CD4-positive, alpha-beta memory T cell (primary cell): Measurements from ENCODE around the gene ZNF317. TPM values are rescaled to one million over a fixed set of nuclear protein-coding genes. Genes with fewer than 3 reads are reported as not detected.

Experiments
- CTCF ChIA-PET: fragments of 350-600 bp; sonication (Branson Sonifier 250); formaldehyde crosslinking; loops from one replicate; lab custom pipeline; 2021; ENCODE audit warnings: inconsistent platforms; ENCODE audit not compliant: partially characterized antibody; lab: Charles Lee
- POLR2A ChIA-PET: fragments of 350-600 bp; sonication (Branson Sonifier 250); formaldehyde crosslinking; loops from one replicate; lab custom pipeline; 2021; ENCODE audit not compliant: partially characterized antibody; lab: Charles Lee
- DNase-seq, 5 donors: peaks; one replicate each; pipeline versions ENCODE4 v3.0.0 to v3.0.0-alpha.2; 2020 to 2022; ENCODE audit warnings: mixed read lengths in 1 of 5
- H3K27ac ChIP-seq: one replicate; pipeline ENCODE4 v1.7.0; 2013; ENCODE audit warnings: low read depth, low read length
- H3K27me3 ChIP-seq: 2 replicates; pipeline ENCODE4 v1.7.0; 2013; ENCODE audit warnings: mild to moderate bottlenecking, low read length, moderate library complexity; ENCODE audit not compliant: insufficient read depth
- H3K36me3 ChIP-seq: 2 replicates; pipeline ENCODE4 v1.7.0; 2013; ENCODE audit warnings: mild to moderate bottlenecking, low read length, moderate library complexity; ENCODE audit not compliant: insufficient read depth
- H3K4me1 ChIP-seq: 2 replicates; pipeline ENCODE4 v1.7.0; 2013; ENCODE audit warnings: mild to moderate bottlenecking, low read length, moderate library complexity; ENCODE audit not compliant: insufficient read depth
- H3K4me3 ChIP-seq, 2 donors: one replicate each; pipeline ENCODE4 v1.7.0; 2013; ENCODE audit warnings: low read length in 2 of 2, mild to moderate bottlenecking in 1 of 2
- H3K9me3 ChIP-seq, 2 donors: one replicate each; pipeline ENCODE4 v1.7.0; 2013; ENCODE audit warnings: low read length in 2 of 2, control low read depth in 1 of 2; ENCODE audit not compliant: control insufficient read depth in 1 of 2
- H3K27ac Mint-ChIP-seq, 7 donors: one replicate each; pipeline ENCODE4 v1.8.0; 2020 to 2021; ENCODE audit warnings: mixed read lengths in 7 of 7, mild to moderate bottlenecking in 6 of 7, inconsistent platforms in 3 of 7, moderate library complexity in 3 of 7
- H3K27me3 Mint-ChIP-seq, 2 donors: one replicate each; pipeline ENCODE4 v1.8.0; 2020 to 2021; ENCODE audit warnings: mixed read lengths in 2 of 2
- H3K36me3 Mint-ChIP-seq, 2 donors: one replicate each; pipeline ENCODE4 v1.8.0; 2020 to 2021; ENCODE audit warnings: mixed read lengths in 2 of 2, inconsistent platforms in 1 of 2, mild to moderate bottlenecking in 1 of 2
- H3K4me1 Mint-ChIP-seq, 4 donors: one replicate each; pipeline ENCODE4 v1.8.0; 2020 to 2021; ENCODE audit warnings: mixed read lengths in 4 of 4, mild to moderate bottlenecking in 1 of 4
- H3K4me3 Mint-ChIP-seq, 8 donors: one replicate each; pipeline ENCODE4 v1.8.0; 2020 to 2021; ENCODE audit warnings: mixed read lengths in 8 of 8, mild to moderate bottlenecking in 7 of 8, moderate library complexity in 6 of 8, inconsistent platforms in 3 of 8
- H3K9me3 Mint-ChIP-seq, 8 donors: one replicate each; pipeline ENCODE4 v1.8.0; 2020 to 2021; ENCODE audit warnings: mixed read lengths in 8 of 8, mild to moderate bottlenecking in 5 of 8, inconsistent platforms in 3 of 8, moderate library complexity in 1 of 8
- intact Hi-C: fragments of 100-400 bp; cut with micrococcal nuclease; formaldehyde crosslinking; loops from one replicate; pipeline ENCODE4 v1.15.1; 2023
- polyA plus RNA-seq, 2 donors: library from polyadenylated mRNA; unstranded; fragments of 300-500 nt; fragmentation: Illumina TruSeq; gene quantifications; one replicate each; pipeline ENCODE4 v1.2.3, GENCODE V29; 2021
- total RNA-seq, 2 experiments: library from RNA; stranded (reverse); gene quantifications; one replicate each; pipeline ENCODE4 v1.2.3, GENCODE V29; 2021

The ZNF317 gene
- total and polyA plus RNA-seq, 4 experiments from 2014 or later, result 25.1 to 52.4 (median 50.8) TPM

GRCh38 chr19:9166846-9167245 is 26.6 kb downstream of the ZNF317 start:
- Mint-ChIP-seq H3K9me3 (peaks cover 0 to 7% (median 3%) of the 10 kb centered on the region in 8 donors), H3K4me3 (no peak overlapping the region), H3K27ac (no peak overlapping the region), H3K4me1 (peaks cover 0 to 2% (median 0%) of the 10 kb centered on the region in 4 donors), H3K36me3 (peaks cover 39 to 47% of the 10 kb centered on the region in 2 donors), H3K27me3 (no peaks in the 10 kb centered on the region)
- Histone ChIP-seq H3K27me3 (no peaks in the 10 kb centered on the region), H3K27ac (no peak overlapping the region), H3K36me3 (peaks cover 13% of the 10 kb centered on the region), H3K4me1 (no peaks in the 10 kb centered on the region), H3K4me3 (no peak overlapping the region), H3K9me3 (no peaks in the 10 kb centered on the region)
- no peak for DNase-seq
- ChIA-PET POLR2A (no interaction called here), CTCF (no interaction called here)
- intact Hi-C loops, result no loop called here

GRCh38 chr19:9171393-9171991 is 31.3 kb downstream of the ZNF317 start:
- intact Hi-C loops, result no loop called here
- Mint-ChIP-seq H3K9me3 (peaks cover 0 to 5% (median under 1%) of the 10 kb centered on the region in 8 donors), H3K4me1 (peaks cover 0 to 2% (median 0%) of the 10 kb centered on the region in 4 donors), H3K36me3 (peaks cover 8 to 9% of the 10 kb centered on the region in 2 donors), H3K4me3 (no peak overlapping the region), H3K27me3 (no peaks in the 10 kb centered on the region), H3K27ac (no peak overlapping the region)
- no peaks in the 10 kb centered on the region for H3K27me3 ChIP-seq
- no peaks in the 10 kb centered on the region for H3K36me3 ChIP-seq
- no peaks in the 10 kb centered on the region for H3K9me3 ChIP-seq
- no peaks in the 10 kb centered on the region for H3K4me1 ChIP-seq
- H3K27ac ChIP-seq, result no peak overlapping the region
- ChIA-PET CTCF (no interaction called here), POLR2A (no interaction called here)
- H3K4me3 ChIP-seq, result no peak overlapping the region
- DNase-seq, result no peak

GRCh38 chr19:9175326-9175725 is 35.1 kb downstream of the ZNF317 start:
- CTCF ChIA-PET, result no interaction called here
- peaks cover 0 to 7% (median 0%) of the 10 kb centered on the region in 8 donors for H3K9me3 Mint-ChIP-seq

GRCh38 chr19:9178901-9179300 is 38.7 kb downstream of the ZNF317 start, which contains the start of gene OR7D2:
TSS of gene OR7D2 (plus strand) at chr19:9178979. CDS start at chr19:9185782, 6,803 bp downstream.
- peaks cover 0 to 4% of the 10 kb centered on the region in 2 donors for H3K27me3 Mint-ChIP-seq
- H3K9me3 ChIP-seq, result no peaks in the 10 kb centered on the region
- H3K27ac ChIP-seq, result no peak within 1 kb of the TSS
- H3K4me1 Mint-ChIP-seq, result no peaks in the 10 kb centered on the region
- no peaks in the 10 kb centered on the region for H3K27me3 ChIP-seq
- no peaks in the 10 kb centered on the region for H3K36me3 Mint-ChIP-seq
- H3K4me3 Mint-ChIP-seq, result no peak within 1 kb of the TSS
- H3K4me3 ChIP-seq, result no peak within 1 kb of the TSS
- ChIA-PET POLR2A (no interaction called here), CTCF (no interaction called here)
- peaks cover 0 to 4% (median 0%) of the 10 kb centered on the region in 8 donors for H3K9me3 Mint-ChIP-seq
- DNase-seq, result no peak
- no peaks in the 10 kb centered on the region for H3K4me1 ChIP-seq
- no peaks in the 10 kb centered on the region for H3K36me3 ChIP-seq
- no peak within 1 kb of the TSS for H3K27ac Mint-ChIP-seq
- intact Hi-C loops, result no loop called here

More at GRCh38 chr19:9175326-9175725, 35.1 kb downstream of the ZNF317 start:
- no peaks in the 10 kb centered on the region for H3K36me3 ChIP-seq
- no peak overlapping the region for H3K4me3 ChIP-seq
- Mint-ChIP-seq H3K27ac (no peak overlapping the region), H3K36me3 (no peaks in the 10 kb centered on the region), H3K4me1 (no peaks in the 10 kb centered on the region), H3K27me3 (peaks cover 0 to 4% of the 10 kb centered on the region in 2 donors), H3K4me3 (no peak overlapping the region)
- H3K9me3 ChIP-seq, result no peaks in the 10 kb centered on the region
- no peaks in the 10 kb centered on the region for H3K27me3 ChIP-seq
- H3K4me1 ChIP-seq, result no peaks in the 10 kb centered on the region
- H3K27ac ChIP-seq, result no peak overlapping the region
- intact Hi-C loops, result no loop called here
- DNase-seq, result no peak
- POLR2A ChIA-PET, result no interaction called here

- POLR2A ChIA-PET, result no interaction called here
- Histone ChIP-seq H3K36me3 (no peaks in the 10 kb centered on the region), H3K9me3 (no peaks in the 10 kb centered on the region), H3K4me1 (no peaks in the 10 kb centered on the region), H3K27me3 (no peaks in the 10 kb centered on the region), H3K4me3 (no peak overlapping the region), H3K27ac (no peak overlapping the region)
- Mint-ChIP-seq H3K27ac (no peak overlapping the region), H3K9me3 (peaks cover 2 to 8% (median 6%) of the 10 kb centered on the region in 8 donors), H3K4me3 (no peak overlapping the region), H3K36me3 (no peaks in the 10 kb centered on the region), H3K4me1 (no peaks in the 10 kb centered on the region), H3K27me3 (peaks cover 0 to 5% of the 10 kb centered on the region in 2 donors)
- CTCF ChIA-PET, result no interaction called here
- no peak for DNase-seq
- intact Hi-C loops, result no loop called here
These were observed 42.8 kb downstream of the ZNF317 start for GRCh38 chr19:9183000-9183399.

GRCh38 chr19:9187191-9187590 is 47.0 kb downstream of the ZNF317 start:
- H3K4me3 Mint-ChIP-seq, result no peak overlapping the region
- H3K27ac ChIP-seq, result no peak overlapping the region
- H3K4me1 ChIP-seq, result no peaks in the 10 kb centered on the region
- no peaks in the 10 kb centered on the region for H3K36me3 ChIP-seq
- POLR2A ChIA-PET, result no interaction called here
- H3K4me3 ChIP-seq, result no peak overlapping the region
- H3K4me1 Mint-ChIP-seq, result no peaks in the 10 kb centered on the region
- H3K27me3 Mint-ChIP-seq, result peaks cover 5 to 21% of the 10 kb centered on the region in 2 donors
- H3K36me3 Mint-ChIP-seq, result peaks cover 0 to 3% of the 10 kb centered on the region in 2 donors
- no peak overlapping the region for H3K27ac Mint-ChIP-seq
- H3K27me3 ChIP-seq, result no peaks in the 10 kb centered on the region
- CTCF ChIA-PET, result no interaction called here
- H3K9me3 Mint-ChIP-seq, result peaks cover 2 to 26% (median 15%) of the 10 kb centered on the region in 8 donors
- DNase-seq, result no peak
- intact Hi-C loops, result no loop called here
- H3K9me3 ChIP-seq, result no peaks in the 10 kb centered on the region

- Mint-ChIP-seq H3K4me3 (no peak overlapping the region), H3K9me3 (peaks cover 2 to 26% (median 15%) of the 10 kb centered on the region in 8 donors), H3K36me3 (peaks cover 0 to 3% of the 10 kb centered on the region in 2 donors), H3K27ac (no peak overlapping the region), H3K4me1 (no peaks in the 10 kb centered on the region), H3K27me3 (peaks cover 10 to 21% of the 10 kb centered on the region in 2 donors)
- Histone ChIP-seq H3K36me3 (no peaks in the 10 kb centered on the region), H3K27ac (no peak overlapping the region), H3K4me1 (no peaks in the 10 kb centered on the region), H3K27me3 (no peaks in the 10 kb centered on the region), H3K9me3 (no peaks in the 10 kb centered on the region), H3K4me3 (no peak overlapping the region)
- intact Hi-C loops, result no loop called here
- ChIA-PET CTCF (no interaction called here), POLR2A (no interaction called here)
- no peak for DNase-seq
These were observed 49.3 kb downstream of the ZNF317 start for GRCh38 chr19:9189535-9189934.
